HG03558 (cell line): ENCODE results near the gene WNT8B.
A peak's percentile ranks its signal among the peaks of the same experiment; 100 is the strongest.

ENCODE experiments used
- ATAC-seq: cut with Tn5 transposase; IDR thresholded peaks from one replicate; pipeline ENCODE4 v1.9.1; 2021; ENCODE audit warnings: moderate number of reproducible peaks; ENCODE audit not compliant: unreplicated experiment; ENCODE audit errors: extremely low read depth

WNT8B gene, protein sequence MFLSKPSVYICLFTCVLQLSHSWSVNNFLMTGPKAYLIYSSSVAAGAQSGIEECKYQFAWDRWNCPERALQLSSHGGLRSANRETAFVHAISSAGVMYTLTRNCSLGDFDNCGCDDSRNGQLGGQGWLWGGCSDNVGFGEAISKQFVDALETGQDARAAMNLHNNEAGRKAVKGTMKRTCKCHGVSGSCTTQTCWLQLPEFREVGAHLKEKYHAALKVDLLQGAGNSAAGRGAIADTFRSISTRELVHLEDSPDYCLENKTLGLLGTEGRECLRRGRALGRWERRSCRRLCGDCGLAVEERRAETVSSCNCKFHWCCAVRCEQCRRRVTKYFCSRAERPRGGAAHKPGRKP

GRCh38 chr10:100462709-100463108 lies at the start of gene WNT8B:
Gene WNT8B, plus strand, starts transcription at chr10:100463009. Its CDS starts 160 bp downstream, at chr10:100463169.
- no peak for ATAC-seq

GRCh38 chr10:100413173-100413572 lies 49.6 kb upstream of the WNT8B start:
- ATAC-seq: no peak

GRCh38 chr10:100419911-100420449 lies 42.8 kb upstream of the WNT8B start:
- ATAC-seq: no peak

DNA sequence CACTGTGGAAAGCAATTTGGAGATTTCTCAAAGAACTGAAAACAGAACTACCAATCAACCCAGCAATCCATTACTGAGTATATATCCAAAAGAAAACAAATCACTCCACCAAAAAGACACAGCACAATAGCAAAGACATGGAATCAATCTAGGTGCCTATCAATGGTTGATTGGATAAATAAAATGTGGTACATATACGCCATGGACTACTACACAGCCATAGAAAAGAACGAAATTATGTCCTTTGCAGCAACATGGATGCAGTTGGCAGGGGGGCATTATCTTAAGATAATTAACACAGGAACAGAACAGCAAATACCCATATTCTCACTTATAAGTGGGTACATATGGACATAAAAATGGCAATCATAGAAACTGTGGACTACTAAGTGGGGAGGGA lies 35.4 kb upstream of the WNT8B start:
- no peak for ATAC-seq

DNA sequence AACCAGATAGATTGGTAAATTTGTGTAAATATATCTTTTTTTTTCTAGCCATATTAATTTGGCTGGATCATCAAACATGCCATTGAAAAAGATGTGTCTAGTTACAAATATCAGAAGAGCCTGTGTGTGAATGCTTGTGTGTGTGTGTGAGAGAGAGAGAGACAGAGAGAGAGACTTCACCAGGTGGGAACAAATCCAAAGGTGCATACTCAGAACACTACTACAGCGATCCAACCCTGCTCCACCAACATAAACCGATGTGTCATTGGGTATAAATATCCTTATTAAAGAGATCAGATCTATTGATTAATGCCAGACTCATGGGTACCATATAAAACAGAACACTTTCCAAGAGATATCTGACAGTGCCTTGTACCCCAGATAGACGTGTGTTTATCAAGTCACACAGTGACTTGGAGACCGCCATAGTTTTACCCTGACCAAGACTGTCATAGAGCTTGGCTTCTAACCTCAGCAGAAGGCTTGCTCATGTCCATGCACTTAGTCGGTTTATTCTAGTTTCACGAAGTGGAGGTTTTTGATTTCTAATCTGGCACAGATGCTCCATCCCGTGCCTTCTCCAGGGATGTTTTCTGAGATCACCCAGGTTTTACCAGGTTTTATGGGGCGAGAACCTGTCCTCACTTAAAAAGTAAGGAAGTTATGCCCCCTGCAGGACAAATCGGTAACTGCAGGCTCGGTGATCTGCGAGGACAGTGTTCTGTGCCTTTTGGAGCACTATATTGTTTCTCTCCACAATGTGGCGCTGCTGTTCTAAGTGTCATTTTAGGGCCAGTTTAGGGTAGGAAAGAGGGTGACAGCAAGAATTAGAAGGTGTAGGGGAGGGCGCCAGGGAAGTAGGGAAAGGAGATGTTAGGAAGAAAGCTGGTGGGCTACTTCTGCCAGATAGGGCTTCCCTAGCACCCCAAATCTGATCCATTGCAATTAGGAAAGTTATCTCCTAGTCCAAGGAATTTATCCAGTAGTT lies 29.3 kb upstream of the WNT8B start:
- ATAC-seq: no peak

DNA sequence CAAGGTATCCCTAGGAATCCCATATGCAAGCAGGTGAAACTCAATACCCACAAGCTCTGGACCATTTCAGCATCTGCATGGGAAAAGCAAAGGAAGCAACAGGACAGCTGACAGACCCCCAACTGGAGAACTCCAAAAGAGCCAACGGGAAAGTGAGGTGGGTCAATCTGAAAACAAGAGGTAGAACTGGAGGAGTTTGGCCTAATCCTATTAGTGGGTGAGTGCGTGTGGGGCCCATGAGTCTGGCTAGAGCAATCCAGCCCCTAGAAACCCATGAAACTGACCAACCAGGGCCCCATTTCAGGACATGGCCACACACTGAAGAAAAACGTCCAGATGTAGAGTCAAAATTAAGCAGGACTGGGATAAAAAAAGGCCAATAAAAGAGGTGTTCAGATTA lies 26.6 kb upstream of the WNT8B start:
- no peak for ATAC-seq

GRCh38 chr10:100438674-100439315 lies 24.0 kb upstream of the WNT8B start:
- ATAC-seq: no peak

DNA sequence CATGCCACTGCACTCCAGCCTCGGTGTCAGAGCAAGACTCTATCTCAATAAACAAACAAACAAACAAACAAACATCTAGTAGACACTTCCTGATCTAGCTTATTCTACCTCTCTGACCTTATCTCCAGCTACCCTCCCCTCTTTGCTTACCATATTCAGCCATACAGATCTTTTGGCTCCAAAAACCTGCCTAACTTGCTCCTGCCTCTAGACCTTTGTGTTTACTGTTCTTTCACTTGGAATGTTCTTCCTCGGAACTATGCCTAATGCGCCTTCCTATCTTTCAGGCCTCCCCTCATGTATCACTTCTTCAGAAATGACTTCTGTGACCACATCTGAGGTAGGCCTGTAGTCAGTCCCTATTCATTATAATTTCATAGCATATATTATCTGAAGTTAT lies 20.3 kb upstream of the WNT8B start:
- ATAC-seq: no peak

DNA sequence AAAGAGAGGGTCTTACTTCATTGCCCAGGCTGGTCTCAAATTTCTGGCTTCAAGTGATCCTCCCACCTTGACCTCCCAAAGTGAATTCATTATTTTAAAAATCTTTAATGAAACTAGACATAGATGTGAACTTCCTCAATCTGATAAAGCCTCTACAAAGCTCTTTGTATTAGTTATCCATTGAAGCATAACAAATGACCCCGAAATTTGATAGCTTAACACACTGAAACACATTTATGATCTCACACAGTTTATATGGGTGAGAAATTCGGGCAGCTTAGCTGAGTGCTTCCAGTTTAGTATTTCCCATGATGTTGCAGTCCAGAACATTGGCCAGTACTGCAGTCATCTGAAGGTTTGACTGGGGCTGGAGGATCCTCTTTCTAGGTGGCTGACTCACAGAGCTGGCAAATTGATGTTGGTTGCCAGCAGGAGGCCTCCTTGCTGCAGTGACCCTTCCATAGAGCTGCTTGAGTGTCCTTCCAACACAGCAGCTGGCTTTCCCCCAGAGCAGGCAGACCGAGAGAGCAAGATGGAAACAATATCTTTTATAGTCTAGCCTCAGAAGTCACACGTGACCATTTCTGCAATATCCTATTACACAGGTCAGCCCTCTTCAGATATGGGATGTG lies 16.6 kb upstream of the WNT8B start:
- ATAC-seq: no peak

GRCh38 chr10:100447663-100448062 lies 15.1 kb upstream of the WNT8B start:
- no peak for ATAC-seq

GRCh38 chr10:100448951-100449350 lies 13.9 kb upstream of the WNT8B start:
- ATAC-seq: no peak

DNA sequence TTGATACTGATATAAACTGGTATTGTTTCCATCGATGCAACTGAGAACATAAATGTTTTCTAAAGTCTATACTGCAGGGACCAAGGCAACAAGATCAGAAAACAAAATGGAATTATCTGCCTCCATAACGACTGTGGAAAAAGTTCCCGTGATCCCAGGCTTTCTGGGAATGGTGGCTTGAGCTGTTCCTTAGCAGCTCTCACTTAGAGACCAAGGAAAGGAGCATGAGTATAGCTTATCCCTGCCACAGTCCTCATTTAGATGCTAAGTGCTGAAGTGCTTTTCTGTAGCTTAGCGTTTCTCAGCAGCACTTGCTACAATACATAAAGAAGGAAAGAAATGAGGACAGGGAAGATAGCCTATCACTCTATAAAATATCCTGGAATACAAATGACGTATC lies 5.5 kb downstream of the WNT8B start:
- no peak for ATAC-seq

DNA sequence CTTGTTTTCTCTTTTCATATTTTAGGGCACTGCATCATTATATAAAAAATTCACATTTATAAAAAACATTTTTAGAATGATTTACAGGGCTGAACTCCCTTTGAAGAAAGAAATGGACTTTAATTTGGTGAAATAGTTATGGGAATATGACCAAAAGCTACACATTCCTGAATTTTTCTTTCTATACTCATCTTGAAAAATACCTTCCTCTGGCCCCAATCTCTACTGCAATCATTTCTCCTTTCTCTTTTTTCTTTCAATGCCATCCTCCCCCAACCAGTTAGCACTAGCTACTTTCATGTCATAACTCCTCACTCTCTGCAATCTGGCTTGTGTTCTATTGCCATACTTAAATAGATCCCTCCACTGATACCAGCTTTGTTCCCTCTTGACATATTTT lies 6.2 kb downstream of the WNT8B start:
- no peak for ATAC-seq

GRCh38 chr10:100469756-100470155 lies 6.9 kb downstream of the WNT8B start:
- no peak for ATAC-seq

GRCh38 chr10:100470367-100470766 lies 7.6 kb downstream of the WNT8B start:
- no peak for ATAC-seq

- ATAC-seq: no peak
Measured at GRCh38 chr10:100477970-100478369, 15.2 kb downstream of the WNT8B start.

DNA sequence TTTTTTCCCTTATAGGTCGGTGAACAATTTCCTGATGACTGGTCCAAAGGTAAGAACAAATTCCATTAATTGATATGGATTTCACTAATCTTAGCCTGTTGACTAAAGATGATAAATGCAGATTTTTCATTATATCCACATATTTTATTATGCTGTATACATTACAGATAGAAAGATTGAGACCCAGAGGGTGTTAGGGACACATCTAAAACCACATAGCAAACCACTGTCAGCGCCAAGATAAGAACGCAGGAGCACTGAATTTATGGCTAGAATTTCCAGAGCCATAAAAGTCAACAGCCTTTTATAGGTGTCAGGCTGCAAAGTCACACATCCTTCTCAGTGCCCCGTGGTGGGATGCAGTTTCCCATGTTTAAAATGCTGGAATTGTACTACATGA lies 16.2 kb downstream of the WNT8B start:
- no peak for ATAC-seq

DNA sequence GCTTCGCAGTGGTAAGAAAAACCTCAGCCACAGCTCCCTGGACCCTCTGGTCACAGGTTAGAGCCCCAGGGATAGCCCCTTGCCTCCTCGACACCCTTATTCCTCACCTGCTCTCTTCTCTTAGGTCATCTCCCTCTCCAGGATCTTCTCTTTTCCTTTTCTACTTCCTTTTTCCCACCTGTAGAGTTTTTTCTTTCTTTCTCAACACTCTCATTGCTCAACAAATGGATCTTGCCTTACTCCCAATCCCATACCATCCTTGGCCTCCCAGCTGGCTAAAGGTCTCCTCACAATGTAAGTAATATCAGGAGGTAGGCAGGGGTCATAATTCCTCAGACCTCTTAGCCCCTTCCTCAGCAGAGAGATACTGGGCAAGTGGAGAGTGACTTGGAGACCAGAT lies 17.2 kb downstream of the WNT8B start:
- ATAC-seq: no peak

DNA sequence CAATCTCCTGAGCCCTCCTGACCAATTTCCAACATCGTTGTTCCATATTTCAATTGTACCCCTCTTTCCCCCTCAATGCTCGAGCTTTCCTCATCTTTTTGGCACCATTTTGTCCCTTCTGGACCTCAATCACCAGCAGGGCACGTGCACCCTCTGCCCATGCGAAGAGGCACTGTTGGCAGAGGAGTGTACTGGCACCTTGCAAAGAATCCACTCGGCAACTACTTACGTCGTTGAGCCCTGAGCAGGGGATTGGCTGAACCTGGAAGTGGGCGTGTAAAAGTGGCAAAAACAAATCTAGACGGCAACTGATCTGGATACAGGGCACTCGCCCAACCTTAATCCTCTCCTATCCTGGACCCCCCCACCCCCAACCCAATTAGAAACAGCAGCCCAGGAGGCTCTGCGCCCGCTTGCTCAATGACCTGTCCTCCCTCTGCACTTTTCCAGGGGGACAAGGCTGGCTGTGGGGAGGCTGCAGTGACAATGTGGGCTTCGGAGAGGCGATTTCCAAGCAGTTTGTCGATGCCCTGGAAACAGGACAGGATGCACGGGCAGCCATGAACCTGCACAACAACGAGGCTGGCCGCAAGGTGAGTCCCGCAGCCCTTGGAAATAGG lies 18.8 kb downstream of the WNT8B start:
- ATAC-seq: peak; percentile 88
